Mesenchymal stem cell (in vitro differentiated cells and primary cell): ENCODE measurements around the gene NLRP6.
A peak's percentile ranks its signal among the peaks of the same experiment; 100 is the strongest.

Experiments used
- DNase-seq: peaks from one replicate; pipeline ENCODE4 v3.0.0-alpha.2; 2013
- H2AFZ ChIP-seq: one replicate; pipeline ENCODE4 v1.6.1; 2013; ENCODE audit warnings: low read depth, mild to moderate bottlenecking, control low read depth, inconsistent platforms, low read length, moderate library complexity
- H2AK5ac ChIP-seq: 2 replicates; pipeline ENCODE4 v1.6.1; 2013; ENCODE audit warnings: low read length, moderate library complexity, mild to moderate bottlenecking, inconsistent platforms; ENCODE audit not compliant: severe bottlenecking
- H2BK120ac ChIP-seq: one replicate; pipeline ENCODE4 v1.6.1; 2013; ENCODE audit warnings: low read depth, mild to moderate bottlenecking, inconsistent platforms, low read length, moderate library complexity
- H2BK12ac ChIP-seq, 2 experiments: one replicate each; pipeline ENCODE4 v1.6.1; 2013; ENCODE audit warnings: inconsistent platforms in 2 of 2, low read length in 2 of 2, mild to moderate bottlenecking in 2 of 2, moderate library complexity in 2 of 2, control low read depth in 1 of 2
- H2BK15ac ChIP-seq: one replicate; pipeline ENCODE4 v1.6.1; 2013; ENCODE audit warnings: mild to moderate bottlenecking, low read depth, inconsistent platforms; ENCODE audit not compliant: poor library complexity, severe bottlenecking
- H2BK5ac ChIP-seq: 2 replicates; pipeline ENCODE4 v1.6.1; 2013; ENCODE audit warnings: low read depth, mild to moderate bottlenecking, low read length, control low read depth, inconsistent platforms; ENCODE audit not compliant: poor library complexity, severe bottlenecking
- H3K14ac ChIP-seq, 2 experiments: one replicate each; pipeline ENCODE4 v1.6.1; 2013; ENCODE audit warnings: inconsistent platforms in 2 of 2, low read length in 2 of 2, control low read depth in 1 of 2, mild to moderate bottlenecking in 1 of 2, moderate library complexity in 1 of 2
- H3K18ac ChIP-seq, 2 experiments: one replicate each; pipeline ENCODE4 v1.6.1; 2013; ENCODE audit warnings: inconsistent platforms in 2 of 2, low read length in 2 of 2, control low read depth in 1 of 2, low read depth in 1 of 2, mild to moderate bottlenecking in 1 of 2
- H3K23ac ChIP-seq, 2 experiments: one replicate each; pipeline ENCODE4 v1.6.1; 2013; ENCODE audit warnings: inconsistent platforms in 2 of 2, low read length in 2 of 2, mild to moderate bottlenecking in 2 of 2, moderate library complexity in 2 of 2, control low read depth in 1 of 2
- H3K27ac ChIP-seq: 2 replicates; pipeline ENCODE4 v1.5.1; 2013; ENCODE audit warnings: mild to moderate bottlenecking, moderate library complexity, low read length, control low read depth, inconsistent platforms; ENCODE audit not compliant: poor library complexity, severe bottlenecking
- H3K27me3 ChIP-seq, 2 experiments: 2 replicates each; pipeline versions ENCODE4 v1.6.1 to v1.7.0; 2013; ENCODE audit warnings: low read length in 2 of 2, mild to moderate bottlenecking in 2 of 2, moderate library complexity in 2 of 2, control low read depth in 1 of 2, inconsistent platforms in 1 of 2; ENCODE audit not compliant: control insufficient read depth in 1 of 2, insufficient read depth in 1 of 2
- H3K36me3 ChIP-seq, 2 experiments: 2 replicates each; pipeline versions ENCODE4 v1.6.1 to v1.7.0; 2013; ENCODE audit warnings: low read length in 2 of 2, control low read depth in 1 of 2, inconsistent platforms in 1 of 2, low read depth in 1 of 2, mild to moderate bottlenecking in 1 of 2; ENCODE audit not compliant: insufficient read depth in 2 of 2, control insufficient read depth in 1 of 2
- H3K4ac ChIP-seq, 2 experiments: one replicate each; pipeline ENCODE4 v1.6.1; 2013; ENCODE audit warnings: inconsistent platforms in 2 of 2, low read length in 2 of 2, mild to moderate bottlenecking in 2 of 2, moderate library complexity in 2 of 2, control low read depth in 1 of 2, low read depth in 1 of 2
- H3K4me1 ChIP-seq: 2 replicates; pipeline ENCODE4 v1.6.1; 2013; ENCODE audit warnings: low read depth, low read length, control low read depth; ENCODE audit not compliant: control insufficient read depth, insufficient read depth
- H3K4me2 ChIP-seq: 2 replicates; pipeline ENCODE4 v1.6.1; 2013; ENCODE audit warnings: low read length, mild to moderate bottlenecking, inconsistent platforms; ENCODE audit not compliant: poor library complexity, severe bottlenecking
- H3K4me3 ChIP-seq, 2 experiments: 2 replicates each; pipeline versions ENCODE4 v1.5.1 to v1.7.0; 2013; ENCODE audit warnings: low read length in 2 of 2, mild to moderate bottlenecking in 2 of 2, control low read depth in 1 of 2, low read depth in 1 of 2; ENCODE audit not compliant: insufficient read depth in 1 of 2
- H3K79me1 ChIP-seq: replicated peaks from 2 replicates; pipeline ENCODE4 v1.6.1; 2013; ENCODE audit warnings: mild to moderate bottlenecking, control low read depth, low read length, inconsistent platforms; ENCODE audit not compliant: poor library complexity, severe bottlenecking
- H3K9ac ChIP-seq: 2 replicates; pipeline ENCODE4 v1.7.0; 2013; ENCODE audit warnings: mild to moderate bottlenecking, low read length, moderate library complexity
- H3K9me3 ChIP-seq: 2 replicates; pipeline ENCODE4 v1.7.0; 2013; ENCODE audit warnings: mild to moderate bottlenecking, low read length; ENCODE audit not compliant: control insufficient read depth
- H4K8ac ChIP-seq: one replicate; pipeline ENCODE4 v1.6.1; 2013; ENCODE audit warnings: inconsistent platforms, mild to moderate bottlenecking, low read length, moderate library complexity
- H4K91ac ChIP-seq: one replicate; pipeline ENCODE4 v1.6.1; 2013; ENCODE audit warnings: mild to moderate bottlenecking, low read length, inconsistent platforms
- WGBS: methylation state at CpG from one replicate; pipeline ENCODE4 v1.1.7; 2013; ENCODE audit warnings: mixed read lengths; 5-methylcytosine and 5-hydroxymethylcytosine counted together

NLRP6 gene

GRCh38 chr11:290621-291231 is 12.5 kb downstream of the NLRP6 start:
- H2BK120ac ChIP-seq: no peak overlapping the region
- no peak overlapping the region for H2BK15ac ChIP-seq
- H2AK5ac ChIP-seq: no peak overlapping the region
- no peak overlapping the region for H2BK5ac ChIP-seq
- no peak overlapping the region for H3K27ac ChIP-seq
- H3K18ac ChIP-seq: no peak overlapping the region
- WGBS: 95% methylated on average over 12 of the region's 13 CpGs
- H3K4me2 ChIP-seq: no peak overlapping the region
- peaks cover 37% of the 10 kb centered on the region for H3K4me1 ChIP-seq
- peaks cover 9% of the 10 kb centered on the region for H3K79me1 ChIP-seq
- H4K8ac ChIP-seq: peak overlapping the region; percentile 51
- no peak overlapping the region for H2AFZ ChIP-seq
- no peak overlapping the region for H3K4me3 ChIP-seq
- peaks cover 11 to 34% of the 10 kb centered on the region in 2 experiments for H3K27me3 ChIP-seq
- peak overlapping the region in 1 of 2 experiments; percentile 27 for H3K4ac ChIP-seq
- no peak for DNase-seq
- H3K36me3 ChIP-seq: peaks cover 0 to 55% of the 10 kb centered on the region in 2 experiments
- H3K9ac ChIP-seq: no peak overlapping the region
- H3K23ac ChIP-seq: no peak overlapping the region
- no peaks in the 10 kb centered on the region for H3K9me3 ChIP-seq
- peak overlapping the region in 1 of 2 experiments; percentile 26 for H3K14ac ChIP-seq
- peak overlapping the region; percentile 31 for H4K91ac ChIP-seq
- peak overlapping the region in 1 of 2 experiments; percentile 15 for H2BK12ac ChIP-seq

- H3K18ac ChIP-seq: no peak overlapping the region
- H3K4me2 ChIP-seq: no peak overlapping the region
- no peak overlapping the region for H3K27ac ChIP-seq
- no peak overlapping the region for H4K91ac ChIP-seq
- no peak overlapping the region for H4K8ac ChIP-seq
- no peaks in the 10 kb centered on the region for H3K9me3 ChIP-seq
- H2BK12ac ChIP-seq: no peak overlapping the region
- peaks cover 39% of the 10 kb centered on the region for H3K4me1 ChIP-seq
- no peak overlapping the region for H2AK5ac ChIP-seq
- H3K27me3 ChIP-seq: peaks cover 11 to 34% of the 10 kb centered on the region in 2 experiments
- peak overlapping the region in 1 of 2 experiments; percentile 32 for H3K4me3 ChIP-seq
- no peak overlapping the region for H3K4ac ChIP-seq
- no peak overlapping the region for H2BK5ac ChIP-seq
- H3K36me3 ChIP-seq: peaks cover 0 to 59% of the 10 kb centered on the region in 2 experiments
- H3K14ac ChIP-seq: no peak overlapping the region
- DNase-seq: no peak
- no peak overlapping the region for H3K23ac ChIP-seq
- peaks cover 9% of the 10 kb centered on the region for H3K79me1 ChIP-seq
- H2AFZ ChIP-seq: no peak overlapping the region
- H2BK120ac ChIP-seq: no peak overlapping the region
- no peak overlapping the region for H3K9ac ChIP-seq
- no peak overlapping the region for H2BK15ac ChIP-seq
- 85% methylated on average over 44 of the region's 44 CpGs for WGBS
These were observed 13.3 kb downstream of the NLRP6 start for GRCh38 chr11:291281-292210.

DNA sequence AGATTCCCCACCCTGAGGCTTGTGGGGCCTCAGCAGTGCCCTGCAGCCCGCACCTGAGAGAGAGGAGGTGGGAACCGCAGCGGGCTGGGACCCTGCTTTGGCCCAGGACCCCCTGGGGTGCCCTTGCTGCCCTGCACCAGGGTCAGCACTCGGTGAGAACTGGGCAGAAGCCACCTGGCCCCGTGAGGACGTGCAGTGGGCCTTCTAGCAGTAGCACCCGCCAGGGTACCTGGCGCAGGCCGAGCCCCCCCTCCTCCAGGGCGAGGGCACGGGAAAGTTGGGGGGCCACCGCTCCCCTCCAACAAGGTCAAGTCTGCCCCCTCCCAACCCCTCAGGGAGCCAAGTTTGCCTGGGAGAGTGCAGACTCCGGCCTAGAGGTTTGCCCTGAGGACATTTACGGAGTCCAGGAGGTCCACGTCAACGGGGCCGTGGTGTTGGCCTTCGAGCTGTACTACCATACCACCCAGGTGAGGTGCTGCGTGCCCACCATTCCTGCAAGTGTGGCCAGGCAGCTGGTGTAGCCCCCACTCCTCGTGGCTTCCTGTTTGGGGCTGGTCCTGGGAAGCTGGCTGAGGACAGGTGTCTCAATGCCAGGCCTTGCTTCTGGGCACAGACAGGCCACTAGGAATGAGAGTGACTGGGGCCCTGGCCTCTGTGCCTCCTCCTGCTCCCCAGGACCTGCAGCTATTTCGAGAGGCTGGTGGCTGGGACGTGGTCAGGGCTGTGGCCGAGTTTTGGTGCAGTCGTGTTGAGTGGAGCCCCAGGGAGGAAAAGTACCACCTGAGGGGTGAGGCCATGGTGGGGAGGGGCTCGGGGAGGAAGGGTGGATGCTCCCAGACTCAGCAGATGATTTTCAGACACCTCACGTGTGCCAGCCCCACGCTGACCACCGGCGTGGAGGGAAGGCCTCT is 14.3 kb downstream of the NLRP6 start:
- Histone ChIP-seq H2BK5ac (no peak overlapping the region), H3K14ac (no peak overlapping the region), H3K4me2 (no peak overlapping the region), H2AFZ (no peak overlapping the region), H3K18ac (no peak overlapping the region), H3K9ac (no peak overlapping the region), H2BK12ac (no peak overlapping the region), H3K23ac (no peak overlapping the region), H3K4me3 (no peak overlapping the region), H3K4ac (no peak overlapping the region), H3K9me3 (no peaks in the 10 kb centered on the region), H3K27me3 (peaks cover 6 to 34% of the 10 kb centered on the region in 2 experiments), H2BK120ac (no peak overlapping the region), H2BK15ac (no peak overlapping the region), H3K27ac (no peak overlapping the region), H4K91ac (no peak overlapping the region), H3K79me1 (peaks cover 9% of the 10 kb centered on the region), H4K8ac (no peak overlapping the region), H3K4me1 (peaks cover 39% of the 10 kb centered on the region), H3K36me3 (peaks cover 0 to 59% of the 10 kb centered on the region in 2 experiments), H2AK5ac (no peak overlapping the region)
- 97% methylated on average over 29 of the region's 29 CpGs for WGBS
- DNase-seq: no peak
